HFF-Myc (cell line): ENCODE data around the gene DACH1.
"Not testable (repeated sequence)": the region's sequence is repeated elsewhere in the genome, so short reads cannot be mapped to it uniquely, and the experiment has no call there.

Source experiments
- DNase-seq: peaks from one replicate; pipeline ENCODE4 v3.0.0-alpha.2; 2011; ENCODE audit warnings: low read depth; ENCODE audit errors: extremely low read depth
- H3K4me3 ChIP-seq: replicated peaks from 2 replicates; pipeline ENCODE4 v1.5.1; 2011; ENCODE audit warnings: low read depth, mild to moderate bottlenecking, control low read depth, low read length
- CTCF ChIP-seq: IDR thresholded peaks from 2 replicates; pipeline ENCODE4 v1.5.1; 2012; ENCODE audit warnings: mild to moderate bottlenecking, low read depth, low read length, control low read depth; ENCODE audit errors: missing control alignments

The DACH1 gene

GRCh38 chr13:71867131-71867814 lies at the start of gene DACH1:
Gene DACH1, minus strand, starts transcription at chr13:71867204.
- DNase-seq: peak; percentile 37
- H3K4me3 ChIP-seq: peak within 1 kb of the TSS; percentile 56
- no peak for TF ChIP-seq CTCF

GRCh38 chr13:71913717-71914116 lies 46.7 kb upstream of the DACH1 start:
- no peak for DNase-seq
- no peak for TF ChIP-seq CTCF
- no peak overlapping the region for H3K4me3 ChIP-seq

GRCh38 chr13:71912524-71912923 lies 45.5 kb upstream of the DACH1 start:
- no peak for TF ChIP-seq CTCF
- DNase-seq: no peak
- H3K4me3 ChIP-seq: no peak overlapping the region

- H3K4me3 ChIP-seq: no peak overlapping the region
- no peak for DNase-seq
- TF ChIP-seq CTCF: no peak
Observed at GRCh38 chr13:71906448-71906847, 39.4 kb upstream of the DACH1 start.

- DNase-seq: no peak
- TF ChIP-seq CTCF: no peak
- no peak overlapping the region for H3K4me3 ChIP-seq
Observed at GRCh38 chr13:71902676-71903075, 35.7 kb upstream of the DACH1 start.

- DNase-seq, H3K4me3 ChIP-seq: not testable (repeated sequence)
Observed at GRCh38 chr13:71893506-71893905, 26.5 kb upstream of the DACH1 start.

- no peak for DNase-seq
- TF ChIP-seq CTCF: no peak
- H3K4me3 ChIP-seq: no peak overlapping the region
Observed at GRCh38 chr13:71886880-71887279, 19.9 kb upstream of the DACH1 start.
